HG02571 (cell line): ENCODE results near the gene TRIP12.
A peak's percentile ranks its signal among the peaks of the same experiment; 100 is the strongest.
"Not testable (repeated sequence)": the region's sequence is repeated elsewhere in the genome, so short reads cannot be mapped to it uniquely, and the experiment has no call there.

Experiments used
- ATAC-seq: cut with Tn5 transposase; IDR thresholded peaks from one replicate; pipeline ENCODE4 v1.9.1; 2021; ENCODE audit warnings: mild to moderate bottlenecking, moderate library complexity; ENCODE audit not compliant: unreplicated experiment

Gene TRIP12

GRCh38 chr2:229921892-229922448, at the start of gene TRIP12:
TRIP12 (minus strand) TSS chr2:229922009; CDS start chr2:229880079, 41,930 bp downstream.
- peak; percentile 68 for ATAC-seq

GRCh38 chr2:229971298-229971790, 49.5 kb upstream of the TRIP12 start:
- ATAC-seq = no peak

- ATAC-seq = no peak
These were observed 48.6 kb upstream of the TRIP12 start for GRCh38 chr2:229970406-229970805.

GRCh38 chr2:229969921-229970320, 48.1 kb upstream of the TRIP12 start:
- no peak for ATAC-seq

- ATAC-seq = not testable (repeated sequence)
These were observed 41.8 kb upstream of the TRIP12 start for GRCh38 chr2:229963596-229963995.

GRCh38 chr2:229956491-229956890, 34.7 kb upstream of the TRIP12 start:
- ATAC-seq = no peak

GRCh38 chr2:229955663-229956062, 33.9 kb upstream of the TRIP12 start:
- ATAC-seq = no peak

- ATAC-seq = no peak
These were observed 30.5 kb upstream of the TRIP12 start for GRCh38 chr2:229952256-229952835.

- no peak for ATAC-seq
These were observed 25.7 kb upstream of the TRIP12 start for GRCh38 chr2:229947544-229947943.

- ATAC-seq = no peak
These were observed 24.2 kb upstream of the TRIP12 start for GRCh38 chr2:229945975-229946374.

GRCh38 chr2:229943770-229944449, 22.1 kb upstream of the TRIP12 start:
- ATAC-seq = no peak

GRCh38 chr2:229943171-229943570, 21.4 kb upstream of the TRIP12 start:
- ATAC-seq = no peak

GRCh38 chr2:229942671-229943070, 20.9 kb upstream of the TRIP12 start:
- no peak for ATAC-seq

- no peak for ATAC-seq
These were observed 15.7 kb upstream of the TRIP12 start for GRCh38 chr2:229937537-229937936.

- no peak for ATAC-seq
These were observed 9.4 kb upstream of the TRIP12 start for GRCh38 chr2:229931241-229931640.

GRCh38 chr2:229930656-229931055, 8.8 kb upstream of the TRIP12 start:
- ATAC-seq = no peak

- no peak for ATAC-seq
These were observed 6.1 kb upstream of the TRIP12 start for GRCh38 chr2:229927817-229928321.

GRCh38 chr2:229925201-229925600, 3.4 kb upstream of the TRIP12 start:
- ATAC-seq = no peak

GRCh38 chr2:229924541-229924940, 2.7 kb upstream of the TRIP12 start:
- ATAC-seq = not testable (repeated sequence)

GRCh38 chr2:229922449-229923386, 909 bp upstream of the TRIP12 start, which contains the start of gene FBXO36:
FBXO36 (plus strand) TSS chr2:229922503; CDS start chr2:229922514, 11 bp downstream.
- ATAC-seq = peak; percentile 56
